ENCODE results near the gene SLC24A4.

GRCh38 chr14:92523752-92524151 is 200.8 kb downstream of the SLC24A4 start:
- TF ChIP-seq CTCF (IDR thresholded peaks at IDR 0.05) = no peak
- TF ChIP-seq POLR2A (IDR thresholded peaks at IDR 0.05) = no peak

All from breast epithelium (tissue), 3 donors.